ENCODE measurements around the gene A2M.

GRCh38 chr12:9047105-9047504 is 68.6 kb downstream of the A2M start:
- TF ChIP-seq EZH2 (IDR thresholded peaks at IDR 0.05; ENCODE audit: low read depth), result no peak
- TF ChIP-seq CTCF (conservative IDR thresholded peaks at IDR 0.05), result no peak

Data from PC-9 (cell line).